GM19438 (cell line): ENCODE data around the gene UBASH3B.
"Not testable (repeated sequence)": the region's sequence is repeated elsewhere in the genome, so short reads cannot be mapped to it uniquely, and the experiment has no call there.

Source experiments
- ATAC-seq: cut with Tn5 transposase; IDR thresholded peaks from one replicate; pipeline ENCODE4 v1.9.1; 2021; ENCODE audit warnings: low read depth; ENCODE audit not compliant: unreplicated experiment

Gene UBASH3B

DNA sequence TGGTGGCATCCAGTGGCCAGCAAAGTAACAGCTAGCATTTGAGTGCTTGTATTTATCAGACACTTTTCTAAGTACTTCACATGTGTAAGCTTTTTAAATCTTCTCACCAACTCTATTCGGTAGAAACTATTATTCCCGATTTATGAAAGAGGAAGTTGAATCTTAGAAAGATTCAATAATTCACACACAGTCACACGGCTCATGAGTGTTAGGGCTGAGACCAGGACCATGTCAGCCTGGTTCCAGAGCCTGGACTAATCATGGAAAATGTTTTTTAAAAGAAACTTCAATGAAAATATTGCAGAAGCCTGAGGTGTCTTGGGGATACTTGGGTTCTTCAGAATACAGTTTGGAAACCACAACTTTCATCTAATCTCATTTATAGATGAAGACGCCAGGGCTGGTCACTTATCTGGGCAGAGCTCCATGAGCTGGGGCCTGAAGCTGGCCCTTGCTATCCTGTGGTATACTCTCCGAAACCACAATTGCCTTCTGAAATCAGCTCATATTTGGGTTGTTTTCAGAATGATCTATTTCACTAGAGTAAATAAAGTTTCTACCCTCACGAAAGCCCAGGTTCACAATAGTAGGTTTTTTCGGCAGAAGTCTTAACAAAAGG lies 178.4 kb downstream of the UBASH3B start:
- ATAC-seq = no peak

DNA sequence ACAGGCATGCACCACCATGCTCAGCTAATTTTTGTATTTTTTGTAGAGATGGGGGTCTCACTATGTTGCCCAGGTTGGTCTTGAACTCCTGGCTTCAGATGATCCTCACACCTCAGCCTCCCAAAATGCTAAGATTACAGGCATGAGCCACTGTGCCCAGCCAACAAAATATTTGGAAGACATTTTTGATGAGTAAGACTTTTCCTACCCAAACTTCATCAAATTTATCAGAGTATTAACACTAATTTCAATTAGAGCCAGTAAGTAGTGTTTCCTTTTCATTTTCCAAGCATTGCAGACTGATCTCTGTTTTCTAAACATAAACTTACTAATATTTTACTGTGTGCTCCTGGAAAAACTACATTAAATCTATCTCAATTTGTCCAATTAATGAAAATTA lies 181.4 kb downstream of the UBASH3B start:
- ATAC-seq = no peak

- ATAC-seq = no peak
Observed at GRCh38 chr11:122837528-122838346, 182.2 kb downstream of the UBASH3B start.

- peak; percentile 79 for ATAC-seq
Observed at GRCh38 chr11:122843281-122844141, 188.0 kb downstream of the UBASH3B start.

- ATAC-seq = no peak
Observed at GRCh38 chr11:122847466-122847865, 191.9 kb downstream of the UBASH3B start.

GRCh38 chr11:122848186-122848585 lies 192.7 kb downstream of the UBASH3B start:
- no peak for ATAC-seq

DNA sequence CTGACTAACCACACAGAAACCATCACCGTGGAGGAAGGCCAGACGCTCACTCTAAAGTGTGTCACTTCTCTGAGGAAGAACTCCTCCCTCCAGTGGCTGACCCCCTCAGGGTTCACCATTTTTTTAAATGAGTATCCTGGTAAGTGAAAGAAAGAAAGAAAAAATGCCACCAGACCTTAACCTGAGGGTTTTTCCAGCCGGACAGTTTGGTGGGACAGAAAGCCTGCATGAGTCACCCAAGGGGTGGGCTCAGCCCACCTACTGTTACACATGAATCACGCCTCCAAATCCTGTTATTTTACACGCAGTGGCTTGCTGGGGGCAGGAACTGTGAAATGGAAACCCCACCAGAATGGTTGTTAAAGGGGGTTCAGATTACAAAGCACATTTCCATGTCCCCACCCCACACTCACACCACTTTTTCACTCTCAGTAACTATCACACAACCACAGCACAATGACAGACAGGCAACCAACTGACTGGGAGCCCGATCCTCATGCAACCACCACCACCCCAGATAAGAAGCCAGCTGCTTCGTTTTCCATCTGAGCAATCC lies 194.6 kb downstream of the UBASH3B start:
- no peak for ATAC-seq

- ATAC-seq = no peak
Observed at GRCh38 chr11:122851366-122851966, 195.9 kb downstream of the UBASH3B start.

GRCh38 chr11:122852074-122852795 lies 196.7 kb downstream of the UBASH3B start:
- no peak for ATAC-seq

- ATAC-seq = no peak
Observed at GRCh38 chr11:122852796-122853160, 197.3 kb downstream of the UBASH3B start.

DNA sequence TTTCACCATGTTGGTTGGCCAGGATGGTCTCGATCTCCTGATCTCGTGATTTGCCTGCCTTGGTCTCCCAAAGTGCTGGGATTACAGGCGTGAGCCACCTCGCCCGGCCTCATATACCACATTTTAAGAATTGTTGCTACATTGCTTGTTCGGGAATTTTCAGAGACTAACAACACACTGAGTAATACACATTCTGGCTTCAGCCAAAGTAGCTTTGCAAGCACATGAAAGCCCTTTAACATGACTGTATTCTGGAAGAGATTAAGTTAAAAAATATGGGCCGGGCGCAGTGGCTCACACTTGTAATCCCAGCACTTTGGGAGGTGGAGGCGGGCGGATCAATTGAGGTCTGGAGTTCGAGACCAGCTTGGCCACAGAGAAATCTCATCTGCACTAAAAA lies 197.7 kb downstream of the UBASH3B start:
- ATAC-seq = no peak

DNA sequence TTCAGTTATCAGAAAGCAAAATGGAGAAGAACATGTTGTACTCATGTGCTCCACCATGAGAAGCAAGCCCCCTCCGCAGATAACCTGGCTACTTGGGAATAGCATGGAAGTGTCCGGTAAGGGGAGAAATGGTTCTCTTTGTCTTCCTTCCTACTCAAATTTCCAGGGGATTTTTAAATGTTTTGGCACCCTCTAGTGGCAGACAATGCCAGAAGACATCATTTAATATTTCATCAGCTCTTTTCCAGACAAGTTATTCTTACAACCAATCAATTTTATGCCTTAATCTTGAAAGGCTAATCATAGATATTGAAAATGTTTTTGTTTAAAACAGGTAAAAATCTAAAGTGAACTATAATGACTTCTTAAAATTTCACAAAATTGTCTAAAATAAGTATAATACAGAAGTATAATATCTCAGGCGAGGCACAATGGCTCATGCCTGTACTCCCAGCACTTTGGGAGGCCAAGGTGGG lies 198.5 kb downstream of the UBASH3B start:
- no peak for ATAC-seq

DNA sequence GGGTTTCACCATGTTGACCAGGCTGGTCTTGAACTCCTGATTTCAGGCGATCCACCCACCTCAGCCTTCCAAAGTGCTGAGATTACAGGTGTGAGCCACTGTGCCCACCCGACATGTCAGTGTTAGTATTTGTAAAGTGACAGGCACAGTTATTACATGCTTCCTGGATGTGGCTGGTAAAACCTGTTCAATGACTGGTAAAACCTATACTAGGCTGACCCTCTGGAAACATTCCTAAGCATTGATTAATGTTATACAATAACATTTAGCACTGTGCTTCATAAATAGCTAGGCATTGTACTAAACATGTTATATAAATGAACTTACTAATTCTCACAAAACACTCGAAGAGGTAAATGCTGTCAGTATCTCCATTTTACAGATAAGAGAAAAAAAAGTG lies 206.1 kb downstream of the UBASH3B start:
- ATAC-seq = no peak

DNA sequence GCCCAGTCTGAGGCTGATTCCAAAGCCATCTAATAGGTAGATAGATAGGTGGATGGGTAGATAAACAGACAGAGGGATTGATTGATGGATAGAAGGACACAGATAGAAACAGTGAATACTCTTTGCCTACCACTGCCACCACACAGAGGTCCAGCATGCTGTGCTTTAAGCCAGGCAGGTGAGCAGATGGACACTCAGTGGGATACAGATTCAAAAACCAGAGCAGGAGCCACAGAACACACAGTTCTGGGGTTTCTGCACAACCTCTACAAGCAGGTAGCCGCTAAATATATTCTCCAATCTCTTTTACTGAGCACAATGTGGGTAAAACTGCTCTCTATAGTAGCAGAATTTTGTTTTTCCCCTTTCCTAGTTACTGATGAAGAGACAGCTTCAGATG lies 206.6 kb downstream of the UBASH3B start:
- ATAC-seq = no peak

- ATAC-seq = not testable (repeated sequence)
Observed at GRCh38 chr11:122863154-122863553, 207.6 kb downstream of the UBASH3B start.

GRCh38 chr11:122863704-122864326 lies 208.3 kb downstream of the UBASH3B start:
- ATAC-seq = no peak
